ENCODE measurements around the gene CXXC4. TPM values are rescaled to one million over a fixed set of nuclear protein-coding genes. Genes with fewer than 3 reads are reported as not detected.

Gene CXXC4
- total RNA-seq, 2 experiments from 2014 or later, result 0.03 TPM; not detected in 1

DNA sequence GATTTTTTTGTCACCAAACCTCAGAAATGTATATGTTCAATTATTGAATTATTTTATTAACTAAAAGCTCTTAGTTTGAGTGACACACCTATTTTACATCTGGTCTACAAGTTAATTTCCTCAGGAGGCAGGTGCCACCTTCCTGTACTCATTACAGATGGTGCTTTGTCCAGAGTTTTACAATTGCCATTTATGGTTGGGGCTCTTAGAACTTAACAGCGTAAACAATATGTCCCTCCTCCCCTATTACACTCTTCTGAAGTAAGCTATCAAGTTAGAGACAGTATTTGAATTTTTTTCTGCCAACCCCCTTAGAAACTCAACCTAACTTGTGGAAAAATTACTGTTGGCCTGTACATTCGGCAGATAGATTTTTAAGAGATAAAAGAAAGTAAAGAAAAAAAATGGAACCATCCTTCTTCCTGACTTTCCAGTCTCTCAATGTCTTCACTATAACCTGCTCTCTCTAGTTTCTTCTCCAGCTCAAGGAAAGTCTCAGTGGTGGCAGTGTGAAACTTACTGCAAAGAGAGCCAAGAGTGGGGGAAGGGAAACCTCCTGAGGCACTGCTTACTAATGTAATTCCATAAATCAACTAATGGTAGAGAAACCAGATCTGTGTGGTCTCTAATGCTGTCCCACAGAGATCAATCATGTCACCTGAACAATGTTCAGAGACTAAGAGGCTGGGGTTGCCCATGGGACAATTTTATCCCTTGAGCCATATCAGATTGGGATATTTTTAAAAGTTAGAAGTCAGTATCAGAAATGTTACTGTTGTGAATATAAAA, 7.8 kb downstream of the CXXC4 start:
- TF ChIP-seq, protein P1, sequence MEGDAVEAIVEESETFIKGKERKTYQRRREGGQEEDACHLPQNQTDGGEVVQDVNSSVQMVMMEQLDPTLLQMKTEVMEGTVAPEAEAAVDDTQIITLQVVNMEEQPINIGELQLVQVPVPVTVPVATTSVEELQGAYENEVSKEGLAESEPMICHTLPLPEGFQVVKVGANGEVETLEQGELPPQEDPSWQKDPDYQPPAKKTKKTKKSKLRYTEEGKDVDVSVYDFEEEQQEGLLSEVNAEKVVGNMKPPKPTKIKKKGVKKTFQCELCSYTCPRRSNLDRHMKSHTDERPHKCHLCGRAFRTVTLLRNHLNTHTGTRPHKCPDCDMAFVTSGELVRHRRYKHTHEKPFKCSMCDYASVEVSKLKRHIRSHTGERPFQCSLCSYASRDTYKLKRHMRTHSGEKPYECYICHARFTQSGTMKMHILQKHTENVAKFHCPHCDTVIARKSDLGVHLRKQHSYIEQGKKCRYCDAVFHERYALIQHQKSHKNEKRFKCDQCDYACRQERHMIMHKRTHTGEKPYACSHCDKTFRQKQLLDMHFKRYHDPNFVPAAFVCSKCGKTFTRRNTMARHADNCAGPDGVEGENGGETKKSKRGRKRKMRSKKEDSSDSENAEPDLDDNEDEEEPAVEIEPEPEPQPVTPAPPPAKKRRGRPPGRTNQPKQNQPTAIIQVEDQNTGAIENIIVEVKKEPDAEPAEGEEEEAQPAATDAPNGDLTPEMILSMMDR (conservative IDR thresholded peaks at IDR 0.05; ENCODE audit: low read length), result no peak
- TF ChIP-seq EZH2phosphoT487 (IDR thresholded peaks at IDR 0.05; ENCODE audit: borderline replicate concordance, low read depth, low read length), result no peak
- H3K36me3 ChIP-seq (ENCODE audit: insufficient read depth, low read length), result no peaks in the 10 kb centered on the region
- no peak overlapping the region for H3K4me3 ChIP-seq (ENCODE audit: low read depth, low read length, poor library complexity, severe bottlenecking)
- intact Hi-C loops (cut with micrococcal nuclease; ENCODE audit: unreplicated experiment), result no loop called here
- no peak overlapping the region; the same call in 1 of the 2 replicates for H3K4me2 ChIP-seq (ENCODE audit: low read length)
- ChIA-PET POLR2A (interaction anchor here (0.5 kb wide), 1 partner anchor 1445 kb away, joined by 4 read pairs; no protein-coding TSS in a partner anchor), CTCF (ENCODE audit: unreplicated experiment) (no interaction called here)
- H4K20me1 ChIP-seq (ENCODE audit: insufficient read depth, low read length), result no peaks in the 10 kb centered on the region
- BruUV-seq (replicated peaks), result no TSS peak
- no peaks in the 10 kb centered on the region for H3K79me2 ChIP-seq (ENCODE audit: insufficient read depth, low read depth, low read length)
- no peaks in the 10 kb centered on the region for H3K9me2 ChIP-seq (ENCODE audit: insufficient read depth, low read length)
- peaks cover 4% of the 10 kb centered on the region for H3K4me1 ChIP-seq (ENCODE audit: insufficient read depth, low read length, poor library complexity, severe bottlenecking)
- no peak overlapping the region for H2AFZ ChIP-seq (ENCODE audit: low read length)
- no peak overlapping the region for H3K27ac ChIP-seq (ENCODE audit: low read depth, low read length, poor library complexity, severe bottlenecking)
- no peaks in the 10 kb centered on the region for H3K9me3 ChIP-seq (ENCODE audit: low read length)
- DNase-seq (ENCODE audit: low spot score), result no peak

DNA sequence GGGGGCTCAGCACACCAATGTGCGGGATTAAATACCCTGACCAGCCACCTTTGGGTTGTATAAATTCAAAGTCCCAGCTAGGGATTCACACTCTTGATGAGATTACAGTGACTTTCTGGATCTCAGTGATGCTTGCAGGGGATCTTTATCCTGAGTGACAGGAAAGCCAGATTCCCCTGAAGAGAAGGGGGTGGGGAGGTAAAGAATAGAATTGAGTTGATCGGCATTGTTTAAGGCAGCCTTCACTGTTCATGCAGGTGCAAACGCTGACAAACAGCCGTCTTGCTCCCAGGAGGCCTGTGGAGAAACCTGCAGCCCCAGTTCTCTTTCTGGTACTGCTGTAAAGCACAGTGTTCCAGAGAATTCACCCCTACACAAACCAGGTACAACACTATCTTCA, 19.0 kb downstream of the CXXC4 start:
- no peaks in the 10 kb centered on the region for H3K36me3 ChIP-seq (ENCODE audit: insufficient read depth, low read length)
- CTCF ChIA-PET (ENCODE audit: unreplicated experiment), result no interaction called here
- intact Hi-C loops (cut with micrococcal nuclease; ENCODE audit: unreplicated experiment), result no loop called here

More for the DNA sequence above, 19.0 kb downstream of the CXXC4 start:
- H4K20me1 ChIP-seq (ENCODE audit: insufficient read depth, low read length), result no peaks in the 10 kb centered on the region
- H3K27ac ChIP-seq (ENCODE audit: low read depth, low read length, poor library complexity, severe bottlenecking), result no peak overlapping the region
- no peak overlapping the region for H2AFZ ChIP-seq (ENCODE audit: low read length)
- no peak overlapping the region for H3K4me2 ChIP-seq (ENCODE audit: low read length)
- BruUV-seq (replicated peaks), result no TSS peak
- no peaks in the 10 kb centered on the region for H3K9me2 ChIP-seq (ENCODE audit: insufficient read depth, low read length)
- DNase-seq (ENCODE audit: low spot score), result no peak
- POLR2A ChIA-PET, result no interaction called here
- H3K79me2 ChIP-seq (ENCODE audit: insufficient read depth, low read depth, low read length), result no peaks in the 10 kb centered on the region
- H3K4me3 ChIP-seq (ENCODE audit: low read depth, low read length, poor library complexity, severe bottlenecking), result no peak overlapping the region
- TF ChIP-seq EZH2phosphoT487 (IDR thresholded peaks at IDR 0.05; ENCODE audit: borderline replicate concordance, low read depth, low read length), result no peak
- TF ChIP-seq, protein P1 (conservative IDR thresholded peaks at IDR 0.05; ENCODE audit: low read length), result no peak
- H3K4me1 ChIP-seq (ENCODE audit: insufficient read depth, low read length, poor library complexity, severe bottlenecking), result no peaks in the 10 kb centered on the region
- no peaks in the 10 kb centered on the region for H3K9me3 ChIP-seq (ENCODE audit: low read length)
